MM.1S (cell line): ENCODE results near the gene TET2.

ENCODE experiments used
- DNase-seq: peaks from one replicate; pipeline ENCODE4 v3.0.0-alpha.2; 2015
- H2AFZ ChIP-seq: fragments of 300-600 bp; sonication (generic); 2 replicates; pipeline ENCODE4 v1.6.0; 2016; ENCODE audit warnings: antibody characterized with exemption, low read length
- H3F3A ChIP-seq: fragments of 300-600 bp; sonication (generic); 2 replicates; pipeline ENCODE4 v1.6.1; 2016; ENCODE audit warnings: mild to moderate bottlenecking, antibody characterized with exemption, low read length, moderate library complexity, mixed read lengths; ENCODE audit not compliant: insufficient read depth
- H3K27ac ChIP-seq: fragments of 300-600 bp; sonication (generic); 2 replicates; pipeline ENCODE4 v1.5.1; 2016; ENCODE audit warnings: mild to moderate bottlenecking, low read length
- H3K27me3 ChIP-seq: fragments of 300-600 bp; sonication (generic); replicated peaks from 2 replicates; pipeline ENCODE4 v1.6.0; 2016; ENCODE audit warnings: low read length; ENCODE audit not compliant: insufficient read depth
- H3K36me3 ChIP-seq: fragments of 300-600 bp; sonication (generic); replicated peaks from 2 replicates; pipeline ENCODE4 v1.6.1; 2016; ENCODE audit warnings: mild to moderate bottlenecking, low read length, mixed read lengths; ENCODE audit not compliant: insufficient read depth
- H3K4me1 ChIP-seq: fragments of 300-600 bp; sonication (generic); 2 replicates; pipeline ENCODE4 v1.6.1; 2016; ENCODE audit warnings: low read length, mixed read lengths
- H3K4me2 ChIP-seq: fragments of 300-600 bp; sonication (generic); 2 replicates; pipeline ENCODE4 v1.6.0; 2016; ENCODE audit warnings: low read depth, low read length
- H3K4me3 ChIP-seq: fragments of 300-600 bp; sonication (generic); 2 replicates; pipeline ENCODE4 v1.5.1; 2016; ENCODE audit warnings: low read length, mixed read lengths
- H3K79me2 ChIP-seq: fragments of 300-600 bp; sonication (generic); 2 replicates; pipeline ENCODE4 v1.6.1; 2016; ENCODE audit warnings: mixed run types, low read length, mixed read lengths
- H3K9ac ChIP-seq: fragments of 300-600 bp; sonication (generic); 2 replicates; pipeline ENCODE4 v1.6.1; 2016; ENCODE audit warnings: low read length, mixed read lengths
- H3K9me2 ChIP-seq: fragments of 300-600 bp; sonication (generic); replicated peaks from 2 replicates; pipeline ENCODE4 v1.6.1; 2016; ENCODE audit warnings: mild to moderate bottlenecking, low read length, mixed read lengths; ENCODE audit not compliant: insufficient read depth
- H3K9me3 ChIP-seq: fragments of 300-600 bp; sonication (generic); replicated peaks from 2 replicates; pipeline ENCODE4 v1.6.1; 2016; ENCODE audit warnings: mild to moderate bottlenecking, low read length, mixed read lengths; ENCODE audit not compliant: insufficient read depth
- H4K20me1 ChIP-seq: fragments of 300-600 bp; sonication (generic); 2 replicates; pipeline ENCODE4 v1.6.1; 2016; ENCODE audit warnings: mild to moderate bottlenecking, low read length, moderate library complexity, mixed read lengths; ENCODE audit not compliant: insufficient read depth
- EZH2 ChIP-seq: fragments of 300-600 bp; sonication (generic); optimal IDR thresholded peaks from 2 replicates; pipeline ENCODE3; 2017; ENCODE audit warnings: low read depth, mild to moderate bottlenecking, antibody characterized with exemption, low read length, mixed read lengths
- EZH2phosphoT487 ChIP-seq: fragments of 300-600 bp; sonication (generic); IDR thresholded peaks from 2 replicates; pipeline ENCODE4 v1.6.1; 2018; ENCODE audit warnings: antibody characterized with exemption, low read length
- TF ChIP-seq, protein P1 (sequence below): fragments of 300-600 bp; sonication (generic); IDR thresholded peaks from 2 replicates; pipeline ENCODE4 v1.5.1; 2016; ENCODE audit warnings: antibody characterized with exemption, low read length, mixed read lengths

Gene TET2

DNA sequence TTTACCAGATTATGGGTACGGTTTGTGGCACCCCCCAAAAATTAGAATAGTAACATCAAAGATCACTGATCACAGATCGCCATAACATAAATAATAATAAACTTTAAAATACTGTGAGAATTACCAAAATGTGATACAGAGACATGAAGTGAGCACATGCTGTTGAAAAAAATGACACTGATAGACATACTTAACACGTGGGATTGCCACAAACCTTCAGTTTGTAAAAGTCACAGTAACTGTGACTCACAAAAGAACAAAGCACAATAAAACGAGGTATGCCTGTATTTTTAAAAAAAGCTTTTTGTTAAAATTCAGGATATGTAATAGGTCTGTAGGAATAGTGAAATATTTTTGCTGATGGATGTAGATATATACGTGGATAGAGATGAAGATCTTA lies 93.4 kb downstream of the TET2 start:
- H3K36me3 ChIP-seq: no peaks in the 10 kb centered on the region
- no peaks in the 10 kb centered on the region for H3K9me2 ChIP-seq
- no peak overlapping the region for H3K9ac ChIP-seq
- H3K4me1 ChIP-seq: peaks cover 25% of the 10 kb centered on the region
- peaks cover 15% of the 10 kb centered on the region for H3F3A ChIP-seq
- H2AFZ ChIP-seq: no peak overlapping the region
- no peaks in the 10 kb centered on the region for H3K79me2 ChIP-seq
- H3K4me2 ChIP-seq: no peak overlapping the region
- no peak overlapping the region for H3K4me3 ChIP-seq
- TF ChIP-seq, protein P1, sequence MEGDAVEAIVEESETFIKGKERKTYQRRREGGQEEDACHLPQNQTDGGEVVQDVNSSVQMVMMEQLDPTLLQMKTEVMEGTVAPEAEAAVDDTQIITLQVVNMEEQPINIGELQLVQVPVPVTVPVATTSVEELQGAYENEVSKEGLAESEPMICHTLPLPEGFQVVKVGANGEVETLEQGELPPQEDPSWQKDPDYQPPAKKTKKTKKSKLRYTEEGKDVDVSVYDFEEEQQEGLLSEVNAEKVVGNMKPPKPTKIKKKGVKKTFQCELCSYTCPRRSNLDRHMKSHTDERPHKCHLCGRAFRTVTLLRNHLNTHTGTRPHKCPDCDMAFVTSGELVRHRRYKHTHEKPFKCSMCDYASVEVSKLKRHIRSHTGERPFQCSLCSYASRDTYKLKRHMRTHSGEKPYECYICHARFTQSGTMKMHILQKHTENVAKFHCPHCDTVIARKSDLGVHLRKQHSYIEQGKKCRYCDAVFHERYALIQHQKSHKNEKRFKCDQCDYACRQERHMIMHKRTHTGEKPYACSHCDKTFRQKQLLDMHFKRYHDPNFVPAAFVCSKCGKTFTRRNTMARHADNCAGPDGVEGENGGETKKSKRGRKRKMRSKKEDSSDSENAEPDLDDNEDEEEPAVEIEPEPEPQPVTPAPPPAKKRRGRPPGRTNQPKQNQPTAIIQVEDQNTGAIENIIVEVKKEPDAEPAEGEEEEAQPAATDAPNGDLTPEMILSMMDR: no peak
- TF ChIP-seq EZH2phosphoT487 (no peak), EZH2 (no peak)
- no peaks in the 10 kb centered on the region for H4K20me1 ChIP-seq
- no peaks in the 10 kb centered on the region for H3K9me3 ChIP-seq
- DNase-seq: no peak
- no peak overlapping the region for H3K27ac ChIP-seq
- no peaks in the 10 kb centered on the region for H3K27me3 ChIP-seq

DNA sequence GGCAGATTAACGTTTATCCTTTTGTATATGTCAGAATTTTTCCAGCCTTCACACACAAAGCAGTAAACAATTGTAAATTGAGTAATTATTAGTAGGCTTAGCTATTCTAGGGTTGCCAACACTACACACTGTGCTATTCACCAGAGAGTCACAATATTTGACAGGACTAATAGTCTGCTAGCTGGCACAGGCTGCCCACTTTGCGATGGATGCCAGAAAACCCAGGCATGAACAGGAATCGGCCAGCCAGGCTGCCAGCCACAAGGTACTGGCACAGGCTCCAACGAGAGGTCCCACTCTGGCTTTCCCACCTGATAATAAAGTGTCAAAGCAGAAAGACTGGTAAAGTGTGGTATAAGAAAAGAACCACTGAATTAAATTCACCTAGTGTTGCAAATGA lies 94.8 kb downstream of the TET2 start:
- Histone ChIP-seq H3K4me3 (no peak overlapping the region), H3K9ac (no peak overlapping the region), H3K27ac (no peak overlapping the region), H3F3A (peaks cover 10% of the 10 kb centered on the region), H3K4me2 (no peak overlapping the region), H4K20me1 (no peaks in the 10 kb centered on the region), H3K27me3 (no peaks in the 10 kb centered on the region), H3K79me2 (no peaks in the 10 kb centered on the region), H3K4me1 (peaks cover 11% of the 10 kb centered on the region), H2AFZ (no peak overlapping the region), H3K36me3 (no peaks in the 10 kb centered on the region), H3K9me3 (no peaks in the 10 kb centered on the region), H3K9me2 (no peaks in the 10 kb centered on the region)
- DNase-seq: no peak
- TF ChIP-seq, protein P1: no peak
- no peak for TF ChIP-seq EZH2
- no peak for TF ChIP-seq EZH2phosphoT487

DNA sequence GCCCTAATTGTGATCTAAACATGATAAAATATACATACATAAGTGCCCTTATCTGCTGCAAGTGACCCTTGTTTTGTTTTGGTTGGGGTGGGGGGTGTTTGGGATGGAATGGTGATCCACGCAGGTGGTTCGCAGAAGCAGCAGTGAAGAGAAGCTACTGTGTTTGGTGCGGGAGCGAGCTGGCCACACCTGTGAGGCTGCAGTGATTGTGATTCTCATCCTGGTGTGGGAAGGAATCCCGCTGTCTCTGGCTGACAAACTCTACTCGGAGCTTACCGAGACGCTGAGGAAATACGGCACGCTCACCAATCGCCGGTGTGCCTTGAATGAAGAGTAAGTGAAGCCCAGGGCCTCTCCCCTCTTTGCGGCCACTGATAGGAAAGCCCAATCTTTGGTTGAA lies 96.8 kb downstream of the TET2 start:
- no peak overlapping the region for H3K9ac ChIP-seq
- H3K27me3 ChIP-seq: no peaks in the 10 kb centered on the region
- H3K4me2 ChIP-seq: no peak overlapping the region
- no peak for DNase-seq
- no peak overlapping the region for H2AFZ ChIP-seq
- no peak overlapping the region for H3K4me3 ChIP-seq
- no peaks in the 10 kb centered on the region for H4K20me1 ChIP-seq
- no peaks in the 10 kb centered on the region for H3K79me2 ChIP-seq
- no peaks in the 10 kb centered on the region for H3K9me2 ChIP-seq
- no peak overlapping the region for H3K27ac ChIP-seq
- no peaks in the 10 kb centered on the region for H3K9me3 ChIP-seq
- no peaks in the 10 kb centered on the region for H3K4me1 ChIP-seq
- no peaks in the 10 kb centered on the region for H3K36me3 ChIP-seq
- no peak for TF ChIP-seq EZH2
- no peak for TF ChIP-seq EZH2phosphoT487
- TF ChIP-seq, protein P1: no peak
- no peaks in the 10 kb centered on the region for H3F3A ChIP-seq

DNA sequence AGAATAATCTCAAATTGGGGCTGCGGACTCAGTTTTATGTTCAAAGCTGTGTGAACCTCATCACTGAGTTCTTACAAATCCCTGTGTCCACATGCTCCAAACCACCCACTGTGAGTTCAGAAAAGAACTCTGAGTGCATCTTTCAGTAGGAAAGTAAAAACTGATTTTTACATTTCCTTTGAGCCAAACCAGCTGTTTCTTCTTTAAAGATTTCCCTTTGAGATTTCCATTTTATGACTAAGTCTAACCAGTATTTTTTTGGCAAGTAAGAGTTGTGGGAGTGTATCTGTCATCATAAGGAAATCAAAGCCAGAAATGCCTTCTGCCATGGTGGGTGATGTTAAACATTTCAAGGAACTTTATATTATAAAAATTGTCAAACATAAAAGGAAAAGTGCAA lies 100.0 kb downstream of the TET2 start:
- H3K9me2 ChIP-seq: no peaks in the 10 kb centered on the region
- H3K4me1 ChIP-seq: no peaks in the 10 kb centered on the region
- H3K4me2 ChIP-seq: no peak overlapping the region
- no peaks in the 10 kb centered on the region for H4K20me1 ChIP-seq
- TF ChIP-seq EZH2phosphoT487: no peak
- TF ChIP-seq, protein P1: no peak
- TF ChIP-seq EZH2: no peak
- no peak overlapping the region for H3K27ac ChIP-seq
- H3K9me3 ChIP-seq: no peaks in the 10 kb centered on the region
- no peaks in the 10 kb centered on the region for H3F3A ChIP-seq
- H2AFZ ChIP-seq: no peak overlapping the region
- no peak for DNase-seq
- no peak overlapping the region for H3K9ac ChIP-seq
- no peaks in the 10 kb centered on the region for H3K27me3 ChIP-seq
- no peaks in the 10 kb centered on the region for H3K79me2 ChIP-seq
- no peak overlapping the region for H3K4me3 ChIP-seq
- no peaks in the 10 kb centered on the region for H3K36me3 ChIP-seq
